RWPE2 (cell line): ENCODE results near the gene C15orf40.
A peak's percentile ranks its signal among the peaks of the same experiment; 100 is the strongest.
"Not testable (repeated sequence)": the region's sequence is repeated elsewhere in the genome, so short reads cannot be mapped to it uniquely, and the experiment has no call there.

ENCODE experiments used
- ATAC-seq: fragments of 200-7000 bp; cut with Tn5 transposase; 3 replicates; pipeline ENCODE4 v1.9.1; 2021; ENCODE audit warnings: low read depth
- DNase-seq: peaks from one replicate; pipeline ENCODE4 v3.0.0-alpha.2; 2020; ENCODE audit warnings: low spot score
- H3K27ac ChIP-seq: fragments of 450-650 bp; 2 replicates; pipeline ENCODE4 v1.5.1; 2017; ENCODE audit warnings: mild to moderate bottlenecking; ENCODE audit not compliant: poor library complexity, severe bottlenecking
- H3K27me3 ChIP-seq: fragments of 250-450 bp; sonication (Bioruptor Pico); 2 replicates; pipeline ENCODE4 v1.5.1; 2021; ENCODE audit warnings: mild to moderate bottlenecking, moderate library complexity; ENCODE audit not compliant: insufficient read depth, poor library complexity, severe bottlenecking
- H3K36me3 ChIP-seq: fragments of 250-450 bp; sonication (Bioruptor Pico); 2 replicates; pipeline ENCODE4 v1.5.1; 2020; ENCODE audit warnings: low read depth, mild to moderate bottlenecking, moderate library complexity
- H3K4me1 ChIP-seq: fragments of 250-450 bp; sonication (Bioruptor Pico); 2 replicates; pipeline ENCODE4 v1.5.1; 2021; ENCODE audit warnings: mild to moderate bottlenecking, moderate library complexity; ENCODE audit not compliant: insufficient read depth, poor library complexity, severe bottlenecking
- H3K4me3 ChIP-seq: fragments of 250-450 bp; sonication (Bioruptor Pico); 2 replicates; pipeline ENCODE4 v1.5.1; 2021; ENCODE audit warnings: mild to moderate bottlenecking, moderate library complexity; ENCODE audit not compliant: severe bottlenecking
- H3K9me3 ChIP-seq: fragments of 250-450 bp; sonication (Bioruptor Pico); 2 replicates; pipeline ENCODE4 v1.5.1; 2021; ENCODE audit warnings: mild to moderate bottlenecking, moderate library complexity; ENCODE audit not compliant: severe bottlenecking
- TF ChIP-seq, protein P1 (sequence below): fragments of 450-650 bp; IDR thresholded peaks from one replicate; pipeline ENCODE4 v1.5.1; 2017; ENCODE audit warnings: mild to moderate bottlenecking, moderate library complexity; ENCODE audit not compliant: poor library complexity, severe bottlenecking

C15orf40 gene

DNA sequence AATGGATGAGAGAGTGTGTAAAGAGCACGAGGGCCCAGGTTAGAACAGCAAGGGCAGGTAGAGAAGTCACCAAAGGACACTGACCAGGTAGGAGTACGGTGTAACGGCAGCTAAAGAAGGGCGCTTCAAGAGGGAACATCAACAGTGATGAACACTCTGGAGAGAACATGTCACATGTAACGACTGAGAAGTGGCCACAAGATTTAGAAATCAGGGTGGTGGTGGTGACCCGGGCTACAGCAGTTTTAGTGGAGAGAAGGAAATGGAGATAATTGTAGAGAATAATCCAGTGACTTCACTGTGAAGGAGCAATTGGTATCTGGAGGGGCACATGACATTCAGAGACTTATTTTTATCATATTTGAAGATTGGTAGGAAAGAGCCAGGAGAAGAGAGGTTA, 1.2 kb upstream of the C15orf40 start:
- ATAC-seq (no peak), DNase-seq (no peak)
- Histone ChIP-seq H3K36me3 (peaks cover 39% of the 10 kb centered on the region), H3K9me3 (no peaks in the 10 kb centered on the region), H3K4me3 (no peak overlapping the region), H3K27ac (no peak overlapping the region), H3K27me3 (no peaks in the 10 kb centered on the region), H3K4me1 (peaks cover 14% of the 10 kb centered on the region)
- TF ChIP-seq, protein P1, sequence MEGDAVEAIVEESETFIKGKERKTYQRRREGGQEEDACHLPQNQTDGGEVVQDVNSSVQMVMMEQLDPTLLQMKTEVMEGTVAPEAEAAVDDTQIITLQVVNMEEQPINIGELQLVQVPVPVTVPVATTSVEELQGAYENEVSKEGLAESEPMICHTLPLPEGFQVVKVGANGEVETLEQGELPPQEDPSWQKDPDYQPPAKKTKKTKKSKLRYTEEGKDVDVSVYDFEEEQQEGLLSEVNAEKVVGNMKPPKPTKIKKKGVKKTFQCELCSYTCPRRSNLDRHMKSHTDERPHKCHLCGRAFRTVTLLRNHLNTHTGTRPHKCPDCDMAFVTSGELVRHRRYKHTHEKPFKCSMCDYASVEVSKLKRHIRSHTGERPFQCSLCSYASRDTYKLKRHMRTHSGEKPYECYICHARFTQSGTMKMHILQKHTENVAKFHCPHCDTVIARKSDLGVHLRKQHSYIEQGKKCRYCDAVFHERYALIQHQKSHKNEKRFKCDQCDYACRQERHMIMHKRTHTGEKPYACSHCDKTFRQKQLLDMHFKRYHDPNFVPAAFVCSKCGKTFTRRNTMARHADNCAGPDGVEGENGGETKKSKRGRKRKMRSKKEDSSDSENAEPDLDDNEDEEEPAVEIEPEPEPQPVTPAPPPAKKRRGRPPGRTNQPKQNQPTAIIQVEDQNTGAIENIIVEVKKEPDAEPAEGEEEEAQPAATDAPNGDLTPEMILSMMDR, result no peak

DNA sequence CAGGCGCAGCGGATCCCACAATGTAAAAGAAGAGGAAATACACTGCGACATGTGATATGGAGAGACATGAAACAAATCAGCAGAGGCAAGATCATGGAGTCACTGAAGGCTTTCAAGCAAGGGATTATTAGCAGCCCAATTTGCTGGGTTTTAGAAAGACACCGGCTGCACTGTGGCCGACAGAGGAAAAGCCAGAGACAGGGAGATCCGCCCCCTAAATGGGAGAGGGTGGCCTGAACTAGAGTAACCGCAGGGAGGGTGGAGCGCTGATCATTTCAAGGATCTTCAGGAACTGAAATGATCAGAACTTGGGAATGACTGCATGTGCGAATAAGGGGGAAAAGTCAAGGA, 612 bp upstream of the C15orf40 start:
- TF ChIP-seq, protein P1, result no peak
- peaks cover 39% of the 10 kb centered on the region for H3K36me3 ChIP-seq
- no peak for DNase-seq
- peak overlapping the region; percentile 56 for H3K27ac ChIP-seq
- H3K9me3 ChIP-seq, result no peaks in the 10 kb centered on the region
- ATAC-seq, result no peak
- H3K4me3 ChIP-seq, result peak overlapping the region; percentile 85
- no peaks in the 10 kb centered on the region for H3K27me3 ChIP-seq
- H3K4me1 ChIP-seq, result peaks cover 14% of the 10 kb centered on the region

GRCh38 chr15:83010709-83011270, 649 bp downstream of the C15orf40 start:
- Histone ChIP-seq H3K36me3 (peaks cover 42% of the 10 kb centered on the region), H3K27ac (peak overlapping the region; percentile 56), H3K4me3 (peak overlapping the region; percentile 85), H3K9me3 (no peaks in the 10 kb centered on the region), H3K27me3 (no peaks in the 10 kb centered on the region), H3K4me1 (peaks cover 14% of the 10 kb centered on the region)
- DNase-seq (no peak), ATAC-seq (peak; percentile 18)
- TF ChIP-seq, protein P1, result peak; percentile 87

- not testable (repeated sequence) for H3K4me3 ChIP-seq, ATAC-seq
Observed at GRCh38 chr15:83000672-83001031, 10.8 kb downstream of the C15orf40 start.

More at GRCh38 chr15:83000672-83001031, 10.8 kb downstream of the C15orf40 start:
- H3K27ac ChIP-seq, DNase-seq, H3K27me3 ChIP-seq, H3K4me1 ChIP-seq, H3K9me3 ChIP-seq: not testable (repeated sequence)
- peaks cover 17% of the 10 kb centered on the region for H3K36me3 ChIP-seq
- TF ChIP-seq, protein P1, result peak; percentile 79
